ENCODE measurements around the gene PHACTR4. TPM values are rescaled to one million over a fixed set of nuclear protein-coding genes. Genes with fewer than 3 reads are reported as not detected.
A peak's percentile ranks its signal among the peaks of the same experiment; 100 is the strongest.
"Not testable (repeated sequence)": the region's sequence is repeated elsewhere in the genome, so short reads cannot be mapped to it uniquely, and the experiment has no call there.

PHACTR4 gene
- total RNA-seq, 2 donors from 2014 or later: 49.9 to 65.0 TPM

- 93 to 95% methylated on average over 3 to 7 of the region's 7 CpGs for WGBS, 2 experiments (ENCODE audit: insufficient coverage in 1 of 2, insufficient read length in 1 of 2)
- Histone ChIP-seq H3K36me3 (ENCODE audit: control insufficient read depth, insufficient read depth, low read length) (peaks cover 56% of the 10 kb centered on the region), H3K27ac (ENCODE audit: low read depth, low read length) (no peak overlapping the region), H3K9me3 (ENCODE audit: control insufficient read depth, low read length) (no peaks in the 10 kb centered on the region), H3K4me3 (ENCODE audit: low read length) (no peak overlapping the region), H3K9ac (ENCODE audit: extremely low read depth, low read length, poor library complexity, severe bottlenecking) (peak overlapping the region; percentile 29), H3K4me1 (ENCODE audit: control insufficient read depth, insufficient read depth, low read length) (no peaks in the 10 kb centered on the region), H3K27me3 (ENCODE audit: control insufficient read depth, insufficient read depth, low read length, poor library complexity, severe bottlenecking) (no peaks in the 10 kb centered on the region)
- peaks cover 19% of the 10 kb centered on the region for H3K4me1 Mint-ChIP-seq
- H3K9me3 Mint-ChIP-seq: no peaks in the 10 kb centered on the region
- DNase-seq: peak; percentile 62
- peaks cover 67% of the 10 kb centered on the region for H3K36me3 Mint-ChIP-seq (ENCODE audit: low read depth)
- H3K4me3 Mint-ChIP-seq: peak overlapping the region; percentile 99
- peak overlapping the region; percentile 81 for H3K27ac Mint-ChIP-seq
- H3K27me3 Mint-ChIP-seq (ENCODE audit: insufficient read depth): no peaks in the 10 kb centered on the region
- TF ChIP-seq CTCF (conservative IDR thresholded peaks at IDR 0.05): no peak
These were observed 142.6 kb downstream of the PHACTR4 start for GRCh38 chr1:28512058-28512611.

- H3K27me3 ChIP-seq (ENCODE audit: control insufficient read depth, insufficient read depth, low read length, poor library complexity, severe bottlenecking); H3K27me3 Mint-ChIP-seq (ENCODE audit: insufficient read depth); H3K9me3 Mint-ChIP-seq; H3K27ac ChIP-seq (ENCODE audit: low read depth, low read length); H3K9ac ChIP-seq (ENCODE audit: extremely low read depth, low read length, poor library complexity, severe bottlenecking); DNase-seq; H3K4me3 Mint-ChIP-seq; H3K9me3 ChIP-seq (ENCODE audit: control insufficient read depth, low read length); H3K4me3 ChIP-seq (ENCODE audit: low read length); H3K4me1 ChIP-seq (ENCODE audit: control insufficient read depth, insufficient read depth, low read length): not testable (repeated sequence)
- H3K4me1 Mint-ChIP-seq: peaks cover 20% of the 10 kb centered on the region
- H3K36me3 Mint-ChIP-seq (ENCODE audit: low read depth): peaks cover 47% of the 10 kb centered on the region
- 86 to 92% methylated on average over 6 to 13 of the region's 13 CpGs for WGBS, 2 experiments (ENCODE audit: insufficient coverage in 1 of 2, insufficient read length in 1 of 2)
- H3K36me3 ChIP-seq (ENCODE audit: control insufficient read depth, insufficient read depth, low read length): peaks cover 32% of the 10 kb centered on the region
- peak overlapping the region; percentile 50 for H3K27ac Mint-ChIP-seq
These were observed 144.9 kb downstream of the PHACTR4 start for GRCh38 chr1:28514445-28514933.

- Histone ChIP-seq H3K9ac (ENCODE audit: extremely low read depth, low read length, poor library complexity, severe bottlenecking) (no peak overlapping the region), H3K4me3 (ENCODE audit: low read length) (no peak overlapping the region), H3K27me3 (ENCODE audit: control insufficient read depth, insufficient read depth, low read length, poor library complexity, severe bottlenecking) (no peaks in the 10 kb centered on the region), H3K9me3 (ENCODE audit: control insufficient read depth, low read length) (no peaks in the 10 kb centered on the region), H3K4me1 (ENCODE audit: control insufficient read depth, insufficient read depth, low read length) (peaks cover 2% of the 10 kb centered on the region), H3K27ac (ENCODE audit: low read depth, low read length) (no peak overlapping the region), H3K36me3 (ENCODE audit: control insufficient read depth, insufficient read depth, low read length) (peaks cover 14% of the 10 kb centered on the region)
- 93 to 100% methylated on average over 1 of the region's 1 CpG for whole genome bisulfite sequencing, 2 experiments (ENCODE audit: insufficient coverage in 1 of 2, insufficient read length in 1 of 2)
- Mint-ChIP-seq H3K4me1 (peaks cover 13% of the 10 kb centered on the region), H3K4me3 (no peak overlapping the region), H3K9me3 (no peaks in the 10 kb centered on the region), H3K36me3 (ENCODE audit: low read depth) (peaks cover 29% of the 10 kb centered on the region), H3K27me3 (ENCODE audit: insufficient read depth) (no peaks in the 10 kb centered on the region), H3K27ac (peak overlapping the region; percentile 28)
- TF ChIP-seq CTCF (conservative IDR thresholded peaks at IDR 0.05): no peak
- DNase-seq: no peak
These were observed 147.0 kb downstream of the PHACTR4 start for GRCh38 chr1:28516518-28516956.

All from endodermal cell (in vitro differentiated cells).